GM18867 (cell line): ENCODE data around the gene PIP5K1B.

Source experiments
- ATAC-seq: cut with Tn5 transposase; IDR thresholded peaks from one replicate; pipeline ENCODE4 v1.9.1; 2021; ENCODE audit warnings: mild to moderate bottlenecking, moderate library complexity; ENCODE audit not compliant: unreplicated experiment

Gene PIP5K1B

DNA sequence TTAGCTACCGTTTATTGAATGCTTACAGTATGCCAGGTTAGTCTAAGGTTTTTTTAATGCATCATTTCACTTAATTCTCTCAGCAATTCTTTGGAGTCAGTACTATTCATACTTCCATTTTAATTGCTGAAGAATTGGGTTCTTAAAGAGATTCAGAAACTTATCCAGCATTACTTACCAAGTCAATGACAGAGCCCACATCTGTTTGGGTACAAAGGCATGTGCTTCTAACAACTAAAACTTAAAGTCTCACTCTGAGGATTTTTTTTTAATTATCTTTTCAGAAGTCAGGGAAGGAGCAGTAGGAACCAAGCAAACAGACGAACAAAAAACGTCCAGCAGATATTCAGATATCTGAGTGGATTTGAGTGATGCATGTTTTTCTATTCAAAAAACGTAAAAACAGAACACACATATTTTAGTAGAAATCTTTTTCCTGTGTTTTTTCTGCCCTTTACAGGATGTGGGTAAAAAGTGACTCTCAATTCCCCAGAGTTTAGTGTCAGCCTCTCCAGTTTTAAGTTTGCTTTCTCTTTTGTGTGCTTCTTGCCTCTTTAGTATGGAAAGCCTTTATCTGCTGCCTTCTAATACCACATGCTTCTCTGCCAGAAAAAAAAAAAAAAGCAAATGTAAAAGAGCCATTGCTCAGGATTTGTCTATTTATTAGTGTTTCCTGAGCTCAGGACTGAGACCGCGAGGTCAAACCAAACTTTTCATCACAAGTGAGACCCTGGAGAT is 190.9 kb downstream of the PIP5K1B start:
- peak; percentile 87 for ATAC-seq

- ATAC-seq, result peak; percentile 3
Observed at GRCh38 chr9:68896486-68896885, 191.4 kb downstream of the PIP5K1B start.

DNA sequence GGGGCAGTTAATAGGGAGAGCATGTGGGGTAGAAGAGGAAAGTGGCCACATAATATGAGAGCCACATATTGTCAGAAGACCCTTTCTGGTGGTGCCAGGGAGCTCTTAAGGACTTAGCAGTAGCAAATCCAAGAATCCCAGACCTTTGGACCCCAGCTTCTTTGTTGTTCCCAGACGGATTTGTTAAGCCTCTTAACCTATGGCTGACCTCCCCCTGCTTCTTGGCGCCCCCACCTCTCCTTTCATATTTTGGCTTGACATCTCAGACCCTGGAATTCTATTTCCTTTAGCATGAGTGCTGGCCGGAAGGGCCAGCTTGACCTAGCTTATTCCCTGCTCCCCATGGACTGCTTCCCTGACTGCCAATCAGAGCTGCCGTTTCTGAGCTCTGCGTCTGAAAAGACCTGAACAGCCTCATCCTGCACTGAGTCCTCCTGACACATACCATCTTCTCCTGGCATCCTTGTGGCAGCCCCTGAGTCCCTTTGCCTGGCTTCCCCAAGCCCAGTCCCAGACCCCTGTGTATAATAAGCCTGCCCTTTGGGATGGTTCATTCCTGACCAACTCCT is 192.6 kb downstream of the PIP5K1B start:
- ATAC-seq, result no peak

- no peak for ATAC-seq
Observed at GRCh38 chr9:68898781-68899439, 193.9 kb downstream of the PIP5K1B start.

GRCh38 chr9:68904454-68904853 is 199.4 kb downstream of the PIP5K1B start:
- no peak for ATAC-seq

DNA sequence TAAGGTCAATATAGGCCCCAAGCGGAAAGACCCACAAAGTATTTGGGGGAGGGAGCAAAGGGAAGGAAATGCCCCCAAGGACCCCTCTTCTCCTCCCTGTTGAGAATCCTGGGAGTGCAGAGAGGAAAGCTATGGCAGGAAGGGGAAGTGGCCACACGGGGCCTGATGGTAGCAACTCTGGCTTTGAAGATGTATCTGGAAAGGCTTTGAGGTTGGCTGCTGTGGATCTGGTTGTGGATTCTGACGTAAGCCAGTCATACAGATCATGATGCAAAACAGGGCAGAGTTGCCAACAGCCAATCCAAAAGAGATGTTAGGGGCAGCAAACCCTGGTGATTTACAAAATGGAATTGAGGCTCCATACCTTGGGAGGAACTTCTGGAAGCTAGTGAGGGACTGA is 200.1 kb downstream of the PIP5K1B start:
- no peak for ATAC-seq

DNA sequence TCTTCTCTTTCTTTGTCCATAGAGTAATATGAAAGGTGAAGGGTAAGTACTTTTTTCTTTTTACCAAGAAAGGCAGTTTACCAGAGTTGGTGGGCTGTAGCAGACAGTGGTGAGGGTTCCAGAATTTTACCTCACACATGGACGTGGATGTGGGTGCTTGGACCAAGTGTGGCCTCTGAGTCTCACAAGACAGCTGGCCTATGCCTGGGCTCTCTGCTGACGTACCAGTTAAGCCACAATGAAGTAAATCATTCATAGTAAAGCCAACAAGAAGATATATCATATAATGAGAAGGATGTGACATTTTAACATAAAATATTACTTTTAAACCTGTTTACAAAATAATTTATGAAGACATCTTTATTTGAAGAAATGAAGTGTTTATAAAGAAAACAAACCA is 202.9 kb downstream of the PIP5K1B start:
- ATAC-seq, result no peak

- ATAC-seq, result no peak
Observed at GRCh38 chr9:68912561-68912960, 207.5 kb downstream of the PIP5K1B start.

- ATAC-seq, result no peak
Observed at GRCh38 chr9:68913054-68913453, 208.0 kb downstream of the PIP5K1B start.

- ATAC-seq, result no peak
Observed at GRCh38 chr9:68914751-68915150, 209.7 kb downstream of the PIP5K1B start.

DNA sequence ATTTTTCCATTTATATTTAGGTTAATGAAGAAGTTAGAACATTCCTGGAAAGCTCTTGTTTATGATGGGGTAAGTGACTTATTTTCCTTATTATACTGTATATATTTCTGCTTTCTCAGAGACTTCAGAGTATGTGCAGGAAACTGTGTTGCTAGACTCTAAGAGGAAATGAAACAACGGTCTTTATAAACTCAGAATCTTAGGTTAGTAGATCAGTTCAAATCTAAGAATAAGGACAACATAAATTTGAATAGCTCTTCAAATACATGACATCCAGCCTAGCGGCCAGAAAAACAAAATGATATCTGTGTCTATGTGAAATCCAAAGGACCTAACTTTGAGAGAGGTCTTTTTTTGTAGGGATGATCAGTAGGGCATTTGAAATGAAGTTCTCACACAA is 214.6 kb downstream of the PIP5K1B start:
- ATAC-seq, result peak; percentile 46

DNA sequence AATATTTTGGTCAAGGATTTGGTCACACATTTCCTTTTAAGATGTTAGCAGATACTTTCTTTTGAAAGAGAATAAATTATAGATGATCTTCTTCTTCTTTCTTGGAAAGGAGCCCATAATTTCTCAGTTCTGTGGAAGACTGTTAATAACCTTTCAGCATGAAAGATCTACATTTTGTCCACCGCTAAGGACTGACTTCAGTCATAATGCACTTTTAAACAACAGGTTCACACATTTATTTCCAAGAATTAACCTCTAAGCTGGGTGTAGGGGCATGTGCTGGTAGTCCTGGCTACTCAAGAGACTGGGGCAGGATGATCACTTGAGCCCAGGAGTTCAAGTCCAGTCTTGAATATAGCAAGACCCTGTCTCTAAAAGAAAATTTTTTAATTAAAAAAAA is 215.9 kb downstream of the PIP5K1B start:
- no peak for ATAC-seq

- ATAC-seq, result no peak
Observed at GRCh38 chr9:68923480-68923879, 218.4 kb downstream of the PIP5K1B start.

- no peak for ATAC-seq
Observed at GRCh38 chr9:68925175-68925574, 220.1 kb downstream of the PIP5K1B start.

DNA sequence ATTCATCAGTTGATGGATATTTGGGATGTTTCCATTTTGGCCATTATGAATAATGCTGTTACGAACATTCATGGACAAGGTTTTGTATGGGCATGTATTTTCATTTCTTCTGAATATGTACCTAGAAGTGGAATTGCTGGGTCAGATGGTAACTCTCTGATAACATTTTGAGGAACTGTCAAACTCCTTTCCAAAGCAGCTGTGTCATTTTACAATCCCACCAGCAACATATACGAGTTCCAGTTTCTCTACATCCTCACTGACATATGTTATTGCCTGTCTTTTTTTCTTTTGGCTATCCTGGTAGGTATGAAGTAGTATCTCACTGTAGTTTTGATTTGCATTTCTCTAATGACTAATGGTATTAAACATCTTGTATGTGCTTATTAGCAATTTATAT is 222.1 kb downstream of the PIP5K1B start:
- ATAC-seq, result no peak

- no peak for ATAC-seq
Observed at GRCh38 chr9:68931821-68932220, 226.8 kb downstream of the PIP5K1B start.

- no peak for ATAC-seq
Observed at GRCh38 chr9:68932458-68932857, 227.4 kb downstream of the PIP5K1B start.

- ATAC-seq, result peak; percentile 99
Observed at GRCh38 chr9:68933434-68934328, 228.6 kb downstream of the PIP5K1B start.

DNA sequence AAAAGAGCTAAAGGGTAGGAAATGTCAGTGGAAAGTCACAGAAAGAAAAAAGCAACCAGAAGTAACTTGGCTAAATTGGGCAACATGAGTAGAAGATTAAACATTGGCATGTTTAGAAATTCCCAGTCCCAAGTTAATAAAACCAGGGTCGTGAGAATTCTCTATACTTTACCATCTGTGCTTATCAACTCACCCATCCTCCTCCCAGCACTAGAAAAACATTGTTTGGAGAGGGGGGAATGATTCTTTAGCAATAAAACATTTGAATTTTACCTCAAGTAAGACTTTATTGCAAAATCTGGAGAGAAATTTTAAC is 229.2 kb downstream of the PIP5K1B start:
- ATAC-seq, result no peak

- ATAC-seq, result no peak
Observed at GRCh38 chr9:68940573-68940972, 235.5 kb downstream of the PIP5K1B start.

DNA sequence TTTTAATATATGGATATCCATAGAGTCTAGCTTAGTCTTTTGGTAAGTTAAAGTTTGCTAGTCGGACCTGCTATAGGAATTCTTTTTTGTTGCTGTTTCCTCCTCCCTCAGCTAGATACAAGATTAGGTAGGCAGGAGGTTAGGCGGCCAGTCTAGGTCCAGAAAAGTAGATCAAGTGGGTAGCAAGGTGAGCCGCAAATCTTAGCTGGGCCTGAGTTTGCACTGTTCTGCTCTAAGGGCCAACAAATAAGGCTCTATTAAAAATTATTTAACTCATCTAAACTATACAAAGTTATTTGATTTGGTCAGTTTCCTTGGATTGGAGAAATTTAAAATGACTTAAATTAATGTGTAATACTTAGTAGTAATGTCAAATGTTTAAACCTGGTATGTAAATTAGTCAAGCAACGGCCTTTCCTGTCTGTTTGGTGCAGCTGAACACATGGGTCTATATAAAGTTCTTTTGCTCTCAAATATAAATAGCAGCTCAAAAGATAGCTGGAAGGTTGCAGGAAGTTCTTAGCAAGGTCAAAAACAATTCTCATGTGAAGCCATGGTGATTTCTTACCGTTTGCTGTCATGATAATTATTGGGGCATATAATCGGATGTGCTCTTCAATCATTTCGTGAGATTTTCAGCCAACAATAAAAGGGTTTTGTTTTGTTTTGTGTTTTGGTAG is 236.9 kb downstream of the PIP5K1B start:
- ATAC-seq, result no peak
